GM21528 (cell line): ENCODE data around the gene SMLR1.

Experiments used
- ATAC-seq: cut with Tn5 transposase; IDR thresholded peaks from one replicate; pipeline ENCODE4 v1.9.1; 2021; ENCODE audit warnings: mild to moderate bottlenecking, moderate library complexity; ENCODE audit not compliant: unreplicated experiment, low FRiP score

Gene SMLR1

DNA sequence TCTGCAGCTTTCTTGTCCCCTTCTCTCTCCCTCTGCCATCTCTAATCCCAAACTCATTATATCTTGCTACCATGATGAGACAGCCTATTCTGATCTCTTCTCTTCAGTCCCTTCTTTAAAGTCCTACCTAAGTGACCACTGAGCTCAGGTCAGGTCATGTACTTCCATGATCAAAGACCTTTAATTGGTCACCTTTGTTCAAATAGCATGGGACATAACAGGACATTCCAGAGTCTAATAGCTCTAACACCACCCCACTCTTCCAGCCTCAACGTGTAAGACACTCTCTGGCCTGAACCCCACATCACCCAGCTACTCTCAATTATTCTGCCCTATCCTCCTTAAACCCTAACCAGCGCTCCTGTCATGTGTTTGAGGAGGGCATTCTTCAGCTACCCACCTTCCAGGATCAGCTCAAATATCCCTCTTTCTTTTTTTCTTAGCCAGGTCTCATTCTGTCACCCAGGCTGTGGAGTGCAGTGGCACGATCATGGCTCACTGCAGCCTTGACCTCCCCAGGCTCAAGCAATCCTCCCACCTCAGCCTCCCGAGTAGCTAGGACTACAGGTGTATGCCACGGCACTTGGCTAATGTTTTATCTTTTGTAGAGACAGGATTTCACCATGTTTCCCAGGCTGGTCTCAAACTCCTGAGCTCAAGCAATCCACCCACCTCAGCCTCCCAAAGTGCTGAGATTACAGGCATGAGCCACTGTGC, 2.1 kb upstream of the SMLR1 start:
- ATAC-seq: no peak

DNA sequence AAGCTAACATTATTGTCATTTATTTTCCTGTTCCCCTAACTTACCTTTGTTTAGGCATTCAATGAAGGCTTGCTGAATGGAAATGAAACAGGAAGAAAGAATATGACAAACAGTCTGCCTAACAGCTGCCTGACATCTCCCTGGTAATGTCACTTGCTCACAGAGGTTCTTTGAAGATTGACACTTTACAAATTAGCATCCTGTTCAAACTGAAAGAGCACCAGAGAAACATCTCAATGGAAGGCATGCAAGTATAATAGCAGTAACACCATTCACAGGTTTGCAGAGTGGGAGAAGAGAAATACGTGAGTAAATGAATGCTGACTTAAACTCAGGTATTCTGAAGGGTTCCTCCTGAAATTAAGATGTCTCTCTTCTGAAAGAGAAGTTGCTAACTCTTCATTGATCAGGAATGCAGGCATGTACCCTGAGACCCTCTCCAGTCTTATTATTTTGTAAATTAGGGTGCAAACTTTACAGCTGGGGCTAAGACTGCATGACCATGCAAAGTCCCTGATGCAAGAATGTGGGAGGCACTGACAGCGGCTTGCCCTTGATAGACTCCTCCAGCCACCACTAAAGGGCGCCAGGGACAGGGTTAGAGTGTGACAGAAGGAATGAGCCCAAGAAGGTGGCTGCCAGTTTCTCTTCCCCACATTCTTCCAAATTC, 1.3 kb upstream of the SMLR1 start:
- ATAC-seq: no peak

DNA sequence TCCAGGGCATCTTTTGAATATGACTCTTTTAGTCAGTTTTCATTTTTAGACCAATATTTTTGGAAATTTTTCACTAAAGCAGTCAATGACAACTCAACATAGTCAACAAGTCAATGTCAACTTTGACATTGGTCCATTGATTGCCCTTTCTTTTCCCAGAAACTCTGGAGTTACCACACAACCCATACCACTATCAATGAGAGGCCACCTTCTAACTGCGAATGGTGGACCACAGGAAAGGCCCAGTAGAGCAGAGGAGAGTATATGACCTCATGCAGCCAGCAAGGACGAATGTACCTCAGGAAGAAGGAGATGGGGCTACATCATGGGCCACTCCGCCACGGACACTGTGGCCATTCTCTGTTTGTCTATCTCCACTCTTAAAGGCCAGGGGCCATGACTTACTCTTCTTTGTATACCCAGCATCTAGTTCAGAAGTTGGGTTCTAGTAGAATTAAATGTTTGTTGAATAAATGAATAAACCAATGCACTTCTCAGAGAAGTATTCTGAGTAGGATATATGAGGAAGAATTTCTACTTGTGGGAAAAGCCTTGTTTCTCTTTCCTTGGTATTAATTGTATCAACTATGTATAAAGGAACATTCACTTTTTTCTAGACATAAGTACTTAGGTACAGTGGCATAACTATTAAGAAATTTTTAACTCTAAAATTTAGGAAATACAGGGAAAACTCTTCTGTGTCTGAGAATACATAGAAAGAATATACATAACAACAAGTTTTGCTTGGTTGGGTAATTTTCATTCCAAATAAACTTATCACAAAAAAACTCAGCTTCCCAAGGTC, 562 bp upstream of the SMLR1 start:
- ATAC-seq: no peak

- no peak for ATAC-seq
Observed at GRCh38 chr6:130829333-130829910, 2.2 kb downstream of the SMLR1 start.

DNA sequence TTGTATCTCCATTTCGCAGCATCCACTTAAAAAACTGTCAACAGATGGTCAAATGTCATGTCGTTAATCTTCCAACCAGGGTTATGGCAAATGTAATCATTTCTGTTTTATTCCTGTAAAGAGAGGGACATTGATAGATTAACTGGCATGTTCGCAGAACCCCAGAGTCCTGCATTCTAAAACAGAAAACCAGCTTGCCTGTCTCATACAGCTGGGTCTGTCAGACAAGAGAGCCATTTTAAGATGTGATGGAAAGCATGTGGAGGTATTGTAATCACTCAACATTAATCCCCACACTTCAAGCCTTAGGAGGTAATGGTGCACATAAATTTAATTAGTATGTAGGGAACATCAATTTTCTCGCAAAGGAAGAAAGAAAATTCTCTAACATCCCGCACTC, 4.4 kb downstream of the SMLR1 start:
- ATAC-seq: no peak

DNA sequence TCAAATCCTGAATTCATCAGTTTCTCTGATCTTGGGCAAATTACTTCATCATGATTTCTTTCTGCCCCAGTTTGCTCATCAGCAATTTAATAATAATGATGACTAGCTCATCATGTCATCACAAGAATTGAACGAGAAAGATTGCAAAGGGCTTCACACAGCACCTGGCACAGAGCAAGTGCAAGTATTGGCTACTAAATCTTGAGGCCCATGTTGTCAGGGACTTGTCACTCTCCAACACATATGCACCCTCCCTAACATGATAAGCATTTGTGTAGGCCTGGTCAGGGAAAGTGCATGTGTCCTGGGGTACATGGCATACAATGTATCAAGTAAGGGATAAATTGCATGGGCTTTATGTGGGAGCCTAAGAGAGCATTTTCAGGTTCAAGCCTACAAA, 6.4 kb downstream of the SMLR1 start:
- no peak for ATAC-seq

DNA sequence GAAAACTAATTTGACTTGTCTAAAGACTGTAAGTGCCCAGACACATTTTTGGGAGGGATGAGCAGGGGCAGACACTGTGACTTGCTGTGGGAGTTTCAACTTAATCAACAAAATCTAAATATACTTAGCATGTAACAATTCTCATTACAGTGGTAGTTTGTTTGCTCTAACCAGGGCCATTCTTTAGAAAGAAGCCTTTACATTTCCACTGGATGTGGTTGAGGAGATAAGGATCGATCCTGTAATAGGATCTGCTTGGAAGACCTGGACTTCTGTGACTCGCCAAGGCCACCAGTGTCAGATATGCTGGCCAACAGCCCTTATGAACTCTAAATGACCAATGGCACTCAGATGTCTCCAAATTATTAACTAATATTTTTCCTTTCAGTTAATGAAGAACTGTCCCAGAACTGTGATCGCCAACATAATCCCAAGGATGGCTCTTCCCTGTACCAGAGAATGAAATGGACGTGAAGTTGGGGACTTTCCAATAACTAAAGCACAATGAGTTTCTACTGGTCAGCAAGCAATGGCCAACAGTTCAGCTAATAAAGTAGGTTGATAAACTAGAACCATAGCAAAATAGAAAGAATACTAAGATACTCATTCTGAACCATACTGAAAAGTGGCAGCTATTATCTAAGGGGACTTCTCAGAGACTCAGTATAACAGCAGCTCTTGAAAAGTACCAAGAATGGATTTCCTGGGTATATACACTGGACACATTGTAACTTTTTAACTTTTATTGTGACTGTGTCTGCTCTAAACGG, 7.5 kb downstream of the SMLR1 start:
- ATAC-seq: no peak

- no peak for ATAC-seq
Observed at GRCh38 chr6:130836055-130836640, 8.9 kb downstream of the SMLR1 start.

DNA sequence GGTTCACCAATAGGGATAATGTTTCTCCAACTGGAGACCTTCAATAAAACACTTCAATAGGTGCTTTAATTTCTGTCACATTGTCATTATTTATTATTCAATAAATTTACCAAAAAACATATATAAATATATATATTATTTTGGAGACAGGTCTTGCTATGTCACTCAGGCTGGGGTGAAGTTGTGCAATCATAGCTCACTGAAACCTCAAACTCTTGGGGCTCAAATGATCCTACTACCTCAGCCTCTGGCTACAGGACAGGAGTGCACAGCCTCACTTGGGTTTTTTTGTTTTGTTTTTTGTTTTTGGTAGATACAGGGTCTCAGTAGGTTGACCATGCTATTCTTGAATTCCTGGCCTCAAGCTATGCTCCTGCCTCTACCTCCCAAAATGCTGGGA, 9.9 kb downstream of the SMLR1 start:
- ATAC-seq: no peak

GRCh38 chr6:130838250-130838860, 11.1 kb downstream of the SMLR1 start:
- no peak for ATAC-seq

DNA sequence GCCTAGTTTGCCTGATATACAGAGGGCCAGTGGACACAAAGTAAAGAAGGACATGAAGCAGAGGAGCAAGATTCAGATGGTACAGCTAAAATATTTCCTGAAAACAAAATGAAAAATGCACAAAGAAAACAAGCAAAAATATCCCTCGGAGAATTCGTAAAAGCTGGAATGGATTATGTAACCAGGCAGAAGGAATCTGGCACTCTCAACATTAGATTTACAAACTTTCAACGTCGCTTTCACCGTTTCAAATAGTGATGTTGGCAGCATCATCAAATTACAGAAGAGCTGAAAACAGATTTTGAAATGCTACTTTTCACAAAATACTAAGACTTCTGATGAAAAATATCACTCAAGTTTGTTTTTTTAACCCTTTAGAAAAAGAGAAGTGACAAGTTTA, 11.7 kb downstream of the SMLR1 start:
- ATAC-seq: no peak

DNA sequence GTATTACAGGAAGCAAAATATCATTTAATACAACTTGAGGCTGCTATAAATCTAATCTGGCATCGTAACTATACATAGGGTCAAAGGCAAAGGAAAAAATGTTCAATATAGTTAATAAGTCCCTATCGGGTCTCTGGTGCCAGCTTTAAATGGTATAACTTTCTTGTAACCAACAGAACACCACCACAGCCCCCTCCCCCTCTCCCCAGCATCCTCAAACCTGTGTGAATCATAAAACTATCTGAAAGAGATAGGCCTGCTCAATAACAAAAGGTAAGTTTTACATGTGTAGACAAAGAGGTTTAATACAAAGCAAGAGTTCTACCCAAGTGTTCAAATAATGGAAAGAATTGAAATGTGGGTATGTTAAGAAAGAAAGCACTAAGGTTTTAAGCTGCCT, 12.2 kb downstream of the SMLR1 start:
- ATAC-seq: no peak

DNA sequence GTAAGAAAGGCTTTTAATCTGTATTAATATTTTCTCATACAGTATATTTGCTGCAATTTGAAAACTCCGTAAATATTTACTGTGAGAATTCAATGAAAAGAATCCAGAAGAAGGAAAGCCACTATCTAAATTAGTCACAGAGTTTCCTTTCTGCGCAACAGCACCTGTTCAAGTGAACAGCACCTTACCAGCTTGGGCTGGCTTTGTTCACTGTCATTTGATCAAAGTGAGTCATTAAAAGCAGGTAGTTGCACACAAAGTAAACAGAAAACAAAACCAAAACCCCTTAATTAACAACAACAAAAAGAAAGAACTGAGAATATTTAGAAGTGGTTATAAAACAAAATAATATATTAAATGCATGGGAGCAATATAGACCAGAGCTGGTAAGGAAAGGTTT, 12.8 kb downstream of the SMLR1 start:
- ATAC-seq: no peak

DNA sequence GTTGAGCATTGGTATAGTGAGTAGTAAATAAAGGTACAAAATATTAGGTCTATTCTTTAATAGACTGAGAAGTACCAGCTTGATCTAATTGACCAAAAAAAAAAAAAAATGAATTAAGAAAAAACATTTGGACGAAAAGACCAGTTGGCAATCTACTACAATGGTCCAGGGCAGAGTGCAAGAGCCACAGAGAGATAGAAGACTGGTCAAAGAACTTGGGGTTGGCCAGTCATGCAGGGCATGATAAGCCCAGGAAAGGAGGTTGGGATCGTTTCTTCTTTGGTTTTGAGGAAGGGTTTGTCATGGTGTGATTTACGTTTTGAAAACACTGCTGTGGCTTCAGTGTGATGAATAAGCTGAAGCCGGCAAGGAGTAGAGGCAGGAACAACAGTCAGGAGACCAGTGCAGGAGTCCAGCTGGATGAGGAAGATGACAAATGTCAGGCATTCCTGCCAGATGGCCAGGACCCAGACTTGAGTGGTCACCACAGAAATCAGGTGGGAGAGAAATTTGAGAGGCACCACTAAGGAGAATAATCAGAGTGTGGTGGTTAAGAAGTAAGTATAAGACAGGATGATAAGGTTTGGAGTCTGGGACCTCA, 14.0 kb downstream of the SMLR1 start:
- no peak for ATAC-seq

- ATAC-seq: peak; percentile 69
Observed at GRCh38 chr6:130843575-130844320, 16.5 kb downstream of the SMLR1 start.

DNA sequence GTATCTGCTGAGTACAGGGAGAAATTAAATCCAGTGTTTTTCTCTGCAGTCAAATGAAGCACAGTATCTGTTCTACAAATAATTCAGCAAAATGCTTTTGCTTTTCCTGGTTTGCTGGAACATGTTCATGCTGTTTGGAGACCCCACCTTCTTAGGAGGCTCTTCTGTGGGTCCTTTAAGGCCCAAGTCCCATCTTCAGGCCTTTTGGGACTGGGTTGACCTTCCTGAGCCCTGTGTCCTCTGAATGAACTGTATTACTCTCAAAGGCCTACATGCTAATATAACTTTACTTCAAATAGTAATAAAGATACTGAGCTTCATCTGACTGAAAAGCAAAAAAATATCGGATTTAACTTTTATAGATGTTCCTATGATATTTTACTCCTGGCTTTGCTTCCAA, 19.3 kb downstream of the SMLR1 start:
- ATAC-seq: no peak

- no peak for ATAC-seq
Observed at GRCh38 chr6:130847001-130847910, 20.1 kb downstream of the SMLR1 start.

DNA sequence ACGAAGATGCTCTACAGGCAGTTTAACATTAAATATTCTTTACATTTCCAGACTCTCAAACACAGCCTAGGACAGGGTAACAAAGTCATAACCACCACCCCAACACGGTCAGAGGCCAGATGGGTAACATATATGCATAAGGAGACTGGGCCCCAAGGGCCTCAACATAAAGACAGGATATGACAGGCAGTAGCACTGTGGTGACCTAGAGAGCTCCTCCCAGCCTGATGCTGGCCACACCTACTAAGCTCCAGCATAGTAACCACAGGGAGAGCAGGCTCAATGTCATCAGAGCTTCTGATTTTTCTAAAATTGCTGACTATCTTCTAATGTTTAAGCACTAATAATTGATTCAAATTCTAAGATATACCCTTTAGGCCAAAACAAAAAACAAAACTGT, 21.7 kb downstream of the SMLR1 start:
- ATAC-seq: peak; percentile 80
